ENCODE results near the gene NDOR1. TPM values are rescaled to one million over a fixed set of nuclear protein-coding genes. Genes with fewer than 3 reads are reported as not detected.

NDOR1 gene
- 8.2 and 11.1 TPM in 2 replicates for total RNA-seq

GRCh38 chr9:137205126-137206069 is at the start of gene NDOR1, which contains the start of gene TMEM203:
TSS of gene NDOR1 (plus strand) at chr9:137205700. CDS start at chr9:137205778, 78 bp downstream.
TSS of gene TMEM203 (minus strand) at chr9:137205648. CDS start at chr9:137205414, 234 bp downstream.

GRCh38 chr9:137169896-137170358 is 35.6 kb upstream of the NDOR1 start, which contains the start of gene LRRC26:
TSS of gene LRRC26 (minus strand) at chr9:137170051. CDS start at chr9:137169943, 108 bp downstream.

GRCh38 chr9:137188490-137189296 is 16.8 kb upstream of the NDOR1 start, which contains the start of the genes ANAPC2 and SSNA1:
TSS of gene ANAPC2 (minus strand) at chr9:137188560. CDS start at chr9:137188532, 28 bp downstream.
TSS of gene SSNA1 (plus strand) at chr9:137188676. CDS start at chr9:137188727, 51 bp downstream.

DNA sequence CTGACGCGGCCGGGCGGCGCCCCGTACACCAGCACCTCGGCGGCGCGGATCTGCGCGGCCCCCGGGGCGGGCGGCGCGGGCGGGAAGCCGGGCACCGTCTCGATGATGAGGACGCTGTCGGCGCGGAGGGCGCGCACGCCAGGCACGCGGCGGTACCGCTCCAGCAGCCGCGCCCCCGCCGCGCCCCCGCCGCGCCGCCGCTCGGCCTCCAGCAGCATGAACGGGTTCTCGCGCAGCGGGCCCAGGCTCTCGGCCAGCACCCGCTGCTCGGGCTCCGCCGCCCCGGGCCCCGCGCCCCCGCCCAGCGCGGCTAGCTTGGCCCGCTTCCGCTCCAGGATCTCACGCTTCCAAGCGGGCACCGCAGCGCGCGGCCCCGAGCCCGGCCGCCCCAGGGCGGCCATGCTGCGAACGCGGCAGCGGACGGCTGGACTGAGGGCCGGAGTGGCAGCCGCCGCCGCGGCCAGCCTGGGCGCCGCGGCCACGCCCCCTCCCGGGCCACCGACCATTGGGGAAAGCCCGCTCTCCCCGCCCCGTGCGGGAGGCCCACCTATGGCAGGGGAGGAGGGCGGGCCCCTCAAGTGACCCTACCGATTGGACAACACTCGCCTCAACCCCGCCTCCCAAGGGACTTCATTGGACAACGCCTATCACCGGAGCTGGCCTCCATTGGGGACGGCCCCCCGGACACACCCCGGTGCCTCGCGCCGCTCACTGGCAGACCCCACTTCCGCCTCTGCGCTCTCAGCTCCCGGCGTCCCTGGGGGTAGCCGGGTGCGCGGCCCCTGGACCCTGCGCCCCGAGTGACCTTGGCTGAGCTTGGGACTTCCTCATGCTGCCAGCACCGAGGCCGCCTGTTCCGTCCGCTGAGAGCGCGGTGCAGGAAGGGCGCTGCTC is 4.9 kb upstream of the NDOR1 start, which contains the start of gene TPRN:
Gene TPRN, minus strand, starts transcription at position 431 of the 894 bp plus-strand sequence. Its CDS starts 30 bp downstream, at position 401.

DNA sequence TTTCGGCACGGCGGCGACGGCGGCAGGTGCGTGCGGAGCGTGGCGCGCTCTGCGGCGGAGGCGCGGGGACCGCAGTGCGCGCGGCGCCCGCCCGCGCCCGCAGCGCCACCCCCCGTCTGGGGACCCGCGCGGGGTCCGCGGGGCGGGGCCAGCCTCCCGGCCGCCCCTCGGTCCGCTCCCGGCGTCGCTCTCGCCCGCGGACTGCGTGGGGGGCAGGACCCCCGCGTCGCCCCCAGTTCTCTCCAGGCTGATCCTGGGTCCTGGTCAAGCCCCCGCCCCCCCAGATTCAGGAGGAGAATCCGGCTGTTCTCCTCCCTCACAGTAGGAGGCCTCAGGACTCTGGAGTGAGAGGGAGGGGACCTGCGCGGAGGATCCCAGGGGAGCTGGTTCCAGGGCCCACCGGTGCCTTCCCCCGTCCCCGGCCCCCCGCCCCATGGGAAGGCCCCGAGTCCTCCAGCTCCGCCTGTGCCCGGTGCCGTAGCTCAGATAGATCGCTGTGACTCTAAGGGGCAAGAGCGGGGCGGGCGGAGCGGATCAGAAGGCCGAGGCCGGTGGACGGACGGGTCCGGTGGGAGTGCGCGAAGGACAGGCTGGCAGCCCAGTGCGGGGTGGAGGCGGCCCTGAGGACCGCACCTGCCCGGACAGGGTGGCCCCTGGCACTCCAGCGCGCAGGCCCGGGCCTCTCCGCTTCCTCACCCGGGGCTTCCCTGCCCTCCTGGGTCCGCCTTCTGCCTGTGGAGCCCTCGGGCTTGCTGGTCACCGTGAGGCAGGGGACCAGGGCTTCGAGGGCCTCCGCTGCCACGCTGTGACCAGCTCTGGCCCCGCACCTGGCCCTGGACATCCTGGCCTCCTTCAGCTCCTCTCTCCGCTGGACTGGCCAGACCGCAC is 16.9 kb downstream of the NDOR1 start, which contains the start of gene RNF208:
Gene RNF208, minus strand, starts transcription at position 51 of the 888 bp plus-strand sequence. CDS start 1,028 bp downstream, outside the sequence.

GRCh38 chr9:137224830-137225694 is 19.6 kb downstream of the NDOR1 start, which contains the start of gene CYSRT1:
TSS of gene CYSRT1 (plus strand) at chr9:137225174. CDS start at chr9:137225622, 448 bp downstream.

GRCh38 chr9:137227054-137227852 is 21.8 kb downstream of the NDOR1 start, which contains the start of gene RNF224:
TSS of gene RNF224 (plus strand) at chr9:137227502. CDS start at chr9:137228336, 834 bp downstream.

DNA sequence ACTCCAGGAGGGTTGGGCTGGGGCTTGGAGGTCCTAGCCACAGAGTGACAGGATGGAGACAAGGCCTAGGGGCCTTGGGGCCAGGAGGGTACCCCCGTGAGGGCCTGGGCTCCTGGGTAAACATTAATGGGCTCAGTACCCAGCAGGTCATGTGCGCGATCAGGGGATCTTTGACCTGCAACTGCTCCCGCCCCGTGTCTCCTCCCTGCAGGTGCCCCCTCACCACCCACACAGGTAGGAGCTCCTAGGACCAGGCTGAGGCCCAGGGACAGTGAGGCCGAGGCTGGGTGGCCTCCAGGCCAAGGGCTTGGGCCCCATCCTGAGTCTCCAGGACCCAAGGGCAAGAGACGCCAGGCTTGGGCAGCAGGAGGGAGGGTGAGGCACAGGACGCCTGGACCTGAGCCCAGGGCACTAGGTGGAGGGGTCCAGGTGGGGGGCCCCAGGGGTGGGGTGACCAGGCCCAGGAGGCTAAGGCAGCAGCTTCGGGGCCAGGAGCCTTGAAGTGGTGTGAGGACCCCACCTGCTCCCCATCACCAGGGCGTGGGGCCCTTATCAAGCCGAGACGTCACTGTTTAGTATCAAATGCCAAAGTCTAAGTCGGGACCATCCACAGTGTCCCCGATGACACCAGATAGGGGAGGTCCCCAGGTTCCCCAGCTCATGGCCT is 25.3 kb downstream of the NDOR1 start, which contains the start of gene SLC34A3:
Gene SLC34A3, plus strand, starts transcription at position 197 of the 667 bp plus-strand sequence. CDS start 802 bp downstream, outside the sequence.

GRCh38 chr9:137240841-137241489 is 35.5 kb downstream of the NDOR1 start, which contains the start of gene TUBB4B:
TSS of gene TUBB4B (plus strand) at chr9:137241287. CDS start at chr9:137241361, 74 bp downstream.

GRCh38 chr9:137251194-137251461 is 45.6 kb downstream of the NDOR1 start, which contains the start of gene STPG3:
TSS of gene STPG3 (plus strand) at chr9:137251286. CDS start at chr9:137251287, 1 bp downstream.

DNA sequence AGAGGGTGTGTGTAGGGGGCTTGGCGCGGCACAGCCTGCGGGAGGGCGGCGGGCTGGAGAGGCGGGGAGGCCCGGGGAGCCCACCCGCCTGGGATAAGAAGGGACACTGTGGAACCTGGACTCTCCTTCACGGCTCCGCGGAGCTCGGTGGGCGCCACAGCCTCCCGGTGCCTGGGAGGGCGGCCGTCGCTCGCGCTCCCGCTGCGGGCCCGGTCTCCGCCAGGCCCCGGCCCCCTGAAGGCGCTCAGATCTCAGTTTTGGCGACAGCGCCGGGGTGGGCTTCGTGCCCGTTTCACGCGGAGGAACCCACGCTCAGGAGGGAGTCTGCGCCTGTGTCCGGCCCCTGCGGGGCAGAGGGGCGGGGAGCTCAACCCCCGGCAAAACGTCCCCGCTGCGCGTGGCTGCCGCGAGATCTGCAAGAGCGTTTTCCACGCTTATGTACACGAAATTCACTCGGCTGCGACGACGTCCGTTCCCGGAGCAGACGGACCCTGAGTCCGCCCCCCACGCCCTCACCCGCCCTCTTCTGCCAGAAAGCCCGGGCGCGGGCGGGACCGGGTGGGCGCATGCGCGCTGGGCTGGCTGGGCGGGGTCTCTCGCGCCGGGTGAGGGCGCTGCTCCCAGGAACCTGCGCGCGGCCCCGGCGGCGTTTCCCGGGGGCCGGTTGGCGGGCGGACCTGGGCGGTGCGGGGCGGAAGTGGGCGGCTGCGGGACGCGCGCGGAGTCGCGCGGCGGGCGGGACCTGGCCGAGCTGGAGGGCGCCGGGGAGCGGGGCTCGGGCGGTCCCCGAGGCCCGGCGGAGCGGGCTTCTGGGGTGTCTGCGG is 49.3 kb downstream of the NDOR1 start, which contains the start of gene NELFB:
Gene NELFB, plus strand, starts transcription at position 704 of the 824 bp plus-strand sequence.

